ENCODE measurements around the gene SLC6A16. TPM values are rescaled to one million over a fixed set of nuclear protein-coding genes. Genes with fewer than 3 reads are reported as not detected.
"Not testable (repeated sequence)": the region's sequence is repeated elsewhere in the genome, so short reads cannot be mapped to it uniquely, and the experiment has no call there.

The SLC6A16 gene
- total RNA-seq, 1 experiment from 2014 or later: 0.40 TPM

DNA sequence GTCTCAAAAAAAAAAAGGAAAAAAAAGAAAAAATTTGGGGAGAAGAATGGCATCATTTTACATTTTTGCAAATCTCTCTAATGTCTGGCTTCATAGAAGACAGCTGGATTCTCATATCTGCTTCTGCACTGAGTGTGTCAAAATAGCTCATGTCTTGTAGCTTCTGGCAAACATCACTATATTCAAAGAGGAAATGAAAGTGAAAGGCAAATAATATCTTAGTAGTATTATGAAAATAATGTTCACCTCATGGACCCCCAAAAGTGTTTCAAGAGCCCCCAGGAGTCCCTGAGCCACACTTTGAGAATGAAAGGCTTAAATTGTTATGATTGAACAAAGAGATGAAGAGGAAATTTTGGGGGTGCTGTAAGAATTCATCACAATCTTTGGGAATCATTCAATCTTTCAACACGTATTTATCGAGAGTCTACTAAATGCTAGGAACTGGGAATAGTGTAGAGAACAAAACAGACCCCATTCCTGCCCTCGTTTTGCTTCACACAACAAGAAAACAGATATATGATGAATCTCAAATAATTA, 1.2 kb upstream of the SLC6A16 start:
- no peak overlapping the region for H3K27ac ChIP-seq
- peaks cover 9% of the 10 kb centered on the region; the same call in 1 of the 2 replicates for H3K9me3 ChIP-seq (replicated peaks)
- no peak for DNase-seq
- 0 out of 2 replicates have a peak, but pooled peaks cover 2% of the 10 kb centered on the region for H3K36me3 ChIP-seq
- no peak overlapping the region for H3K4me3 ChIP-seq
- no peaks in the 10 kb centered on the region for H3K4me1 ChIP-seq
- H3K27me3 ChIP-seq: no peaks in the 10 kb centered on the region

DNA sequence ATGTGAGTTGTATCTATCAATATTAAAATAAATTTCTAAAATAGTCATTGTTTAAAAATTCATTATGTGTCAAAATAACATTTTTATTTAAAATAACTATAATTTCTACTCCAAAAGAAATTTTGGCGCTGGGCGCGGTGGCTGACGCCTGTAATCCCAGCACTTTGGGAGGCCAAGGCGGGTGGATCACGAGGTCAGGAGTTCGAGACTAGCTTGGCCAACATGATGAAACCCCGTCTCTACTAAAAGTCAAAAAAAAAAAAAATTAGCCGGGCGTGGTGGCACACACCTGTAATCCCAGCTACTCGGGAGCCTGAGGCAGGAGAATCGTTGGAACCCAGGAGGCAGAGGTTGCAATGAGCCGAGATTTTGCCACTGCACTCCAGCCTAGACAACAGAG, 765 bp upstream of the SLC6A16 start:
- not testable (repeated sequence) for DNase-seq; H3K4me1 ChIP-seq; H3K4me3 ChIP-seq; H3K36me3 ChIP-seq; H3K27ac ChIP-seq; H3K27me3 ChIP-seq; H3K9me3 ChIP-seq (replicated peaks)

DNA sequence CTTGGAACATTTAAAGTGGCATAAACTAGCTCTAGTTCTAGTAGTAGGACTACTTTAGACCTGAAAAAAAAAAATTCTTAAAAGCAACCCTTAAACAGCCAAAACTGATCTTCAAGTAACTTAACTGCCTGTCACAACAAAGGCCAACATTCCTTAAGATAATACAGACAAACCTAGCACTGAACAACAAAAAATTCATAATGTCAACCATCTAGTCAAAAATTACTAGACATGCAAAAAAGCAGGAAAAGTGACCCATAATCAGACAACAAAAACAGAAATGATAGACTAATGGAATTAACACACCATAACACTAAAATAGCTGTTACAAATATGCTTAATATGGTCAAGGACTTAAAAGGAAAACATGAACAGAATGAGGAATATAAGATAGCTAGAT, 6.7 kb downstream of the SLC6A16 start:
- Histone ChIP-seq H3K27ac (no peak overlapping the region), H3K9me3 (replicated peaks) (peaks cover 12% of the 10 kb centered on the region; the same call in 1 of the 2 replicates), H3K4me3 (no peak overlapping the region), H3K36me3 (no peaks in the 10 kb centered on the region), H3K4me1 (no peaks in the 10 kb centered on the region), H3K27me3 (no peaks in the 10 kb centered on the region)
- no peak for DNase-seq

DNA sequence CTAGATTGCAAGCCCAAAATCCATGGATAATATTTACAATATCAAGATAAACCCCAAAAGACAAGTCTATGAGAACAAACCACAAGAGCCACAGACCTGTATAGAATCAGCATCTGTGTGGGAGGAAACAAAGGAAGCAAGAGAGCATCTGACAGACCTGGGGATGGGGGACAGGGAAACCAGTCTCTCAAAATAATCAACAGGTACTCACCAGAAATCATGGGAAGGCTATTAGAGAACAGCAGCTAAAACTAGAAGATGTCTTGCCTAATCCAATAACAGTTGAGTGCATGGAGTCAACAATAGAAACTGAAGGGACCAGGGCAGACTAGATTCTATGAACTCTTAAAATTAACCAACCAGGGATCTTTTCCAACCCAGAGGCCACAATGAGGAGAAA, 8.7 kb downstream of the SLC6A16 start:
- no peak for DNase-seq
- Histone ChIP-seq H3K27me3 (no peaks in the 10 kb centered on the region), H3K4me1 (no peaks in the 10 kb centered on the region), H3K4me3 (no peak overlapping the region), H3K36me3 (no peaks in the 10 kb centered on the region), H3K9me3 (replicated peaks) (peaks cover 7% of the 10 kb centered on the region; the same call in 1 of the 2 replicates), H3K27ac (no peak overlapping the region)

DNA sequence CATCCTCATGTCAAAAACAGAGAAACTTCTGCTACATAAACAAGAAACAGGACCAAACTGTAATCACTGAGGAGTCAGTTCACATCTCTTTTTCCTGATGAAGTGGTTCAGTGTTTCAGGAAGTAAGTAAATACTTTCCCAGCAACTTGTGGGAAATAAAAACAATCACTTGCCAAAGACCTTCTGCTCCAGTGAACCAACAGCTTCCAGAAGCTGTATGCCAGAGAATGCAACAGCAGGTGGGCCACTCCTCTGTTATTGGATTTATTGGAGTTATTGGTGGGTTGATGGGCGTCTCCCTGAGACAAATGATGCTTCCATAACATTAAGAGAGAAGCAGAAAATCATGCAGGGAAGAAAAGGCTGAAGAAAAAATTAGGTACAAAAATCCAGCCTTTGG, 9.9 kb downstream of the SLC6A16 start:
- Histone ChIP-seq H3K36me3 (no peaks in the 10 kb centered on the region), H3K27me3 (no peaks in the 10 kb centered on the region), H3K4me1 (no peaks in the 10 kb centered on the region), H3K9me3 (replicated peaks) (peaks cover 7% of the 10 kb centered on the region; the same call in 1 of the 2 replicates), H3K4me3 (no peak overlapping the region), H3K27ac (no peak overlapping the region)
- no peak for DNase-seq

DNA sequence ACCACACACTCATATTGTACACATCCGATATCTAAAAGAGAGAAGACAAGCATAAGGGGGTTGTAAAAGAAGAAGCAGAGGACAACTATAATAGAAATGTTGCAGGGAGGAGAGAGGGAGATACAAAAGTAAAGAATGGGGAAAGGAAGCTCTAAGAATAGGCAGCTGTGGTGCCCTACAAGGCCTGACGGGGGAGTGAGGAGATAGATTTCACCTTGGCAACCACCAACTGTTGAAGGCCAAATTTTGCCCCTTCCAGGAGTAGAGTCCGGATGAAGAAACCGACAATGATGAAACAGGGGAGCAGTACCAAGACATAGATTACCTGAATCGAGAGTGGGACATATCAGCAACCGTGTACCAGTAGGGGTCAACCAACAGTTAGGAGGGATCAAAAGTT, 15.9 kb downstream of the SLC6A16 start:
- Histone ChIP-seq H3K4me1 (no peaks in the 10 kb centered on the region), H3K4me3 (no peak overlapping the region)

DNA sequence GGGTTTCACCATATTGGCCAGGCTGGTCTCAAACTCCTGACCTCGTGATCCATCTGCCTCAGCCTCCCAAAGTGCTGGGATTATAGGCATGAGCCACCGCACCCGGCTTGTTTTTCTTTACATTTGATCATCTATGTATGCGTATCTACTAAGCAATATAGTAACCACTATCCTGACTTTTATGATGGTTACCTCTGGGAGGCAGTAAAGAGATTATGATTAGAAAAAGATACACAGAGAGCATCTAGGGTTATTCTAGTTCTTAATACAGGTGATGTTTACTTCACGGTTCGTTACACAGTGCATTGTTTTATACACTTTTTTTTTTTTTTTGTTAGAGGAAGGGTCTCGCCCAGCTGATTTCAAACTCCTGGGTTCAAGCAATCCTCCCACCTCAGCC, 18.3 kb downstream of the SLC6A16 start:
- not testable (repeated sequence) for H3K9me3 ChIP-seq (replicated peaks); H3K4me3 ChIP-seq; H3K27me3 ChIP-seq; H3K27ac ChIP-seq; DNase-seq; H3K36me3 ChIP-seq; H3K4me1 ChIP-seq

More for the DNA sequence above, 15.9 kb downstream of the SLC6A16 start:
- Histone ChIP-seq H3K36me3 (no peaks in the 10 kb centered on the region), H3K9me3 (replicated peaks) (no peaks in the 10 kb centered on the region; the same call in 1 of the 2 replicates), H3K27me3 (no peaks in the 10 kb centered on the region), H3K27ac (no peak overlapping the region)
- DNase-seq: no peak

DNA sequence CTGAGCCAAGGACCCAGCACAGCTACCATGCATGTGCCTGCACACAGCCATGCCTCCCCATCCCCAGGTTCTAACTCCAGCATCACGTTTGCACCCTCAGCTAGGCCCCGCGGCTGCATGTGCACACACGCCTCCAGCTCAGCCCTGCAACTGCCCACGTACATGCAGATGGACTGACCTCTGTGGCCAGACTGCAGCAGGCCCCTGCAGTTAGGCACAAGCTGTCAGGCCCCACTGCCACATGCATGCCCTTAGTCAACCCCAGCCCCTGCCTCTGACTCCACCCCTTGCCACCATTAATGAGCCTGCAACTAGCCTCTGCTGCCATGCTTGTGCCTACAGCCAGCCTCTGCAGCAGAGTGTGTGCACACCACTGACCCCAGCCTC, 23.1 kb downstream of the SLC6A16 start:
- Histone ChIP-seq H3K27ac (no peak overlapping the region), H3K4me3 (no peak overlapping the region)
- DNase-seq: no peak

DNA sequence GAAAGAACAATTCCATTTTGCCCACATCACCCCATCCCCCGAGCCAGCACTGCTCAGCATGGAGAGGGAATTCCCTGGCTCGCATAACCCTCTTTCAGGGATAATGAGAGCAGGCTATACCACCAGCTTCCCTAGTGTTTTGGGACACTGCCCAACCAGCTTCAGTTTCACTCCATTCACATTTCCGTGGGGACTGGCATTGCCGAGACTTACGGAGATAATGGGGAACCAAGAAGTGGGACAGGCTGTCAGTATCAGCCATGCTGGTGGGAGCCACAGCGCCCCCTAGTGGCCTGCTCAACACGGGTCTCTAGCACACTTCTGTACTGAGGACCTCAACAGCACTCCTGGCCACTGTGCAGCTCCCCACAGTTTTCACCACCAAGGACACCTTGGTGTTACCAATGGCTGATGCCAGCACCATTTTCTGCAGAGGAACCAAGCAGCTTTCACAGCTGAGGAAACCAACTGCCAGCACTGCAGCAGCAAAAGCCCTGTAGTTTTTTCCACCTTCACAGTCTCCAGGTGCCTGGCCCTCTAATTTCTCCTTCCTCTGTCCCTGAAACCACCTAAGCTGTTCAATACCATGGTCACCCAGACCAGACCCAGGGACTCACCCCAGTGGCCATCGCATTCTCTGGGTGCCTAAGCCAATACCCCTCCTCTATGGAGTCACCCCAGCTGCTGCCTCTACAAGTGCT, 23.7 kb downstream of the SLC6A16 start:
- H3K9me3 ChIP-seq (replicated peaks): peaks cover 6% of the 10 kb centered on the region
- peak; percentile 75 to 84 for DNase-seq
- peaks cover 4% of the 10 kb centered on the region; the same call in 1 of the 2 replicates for H3K4me1 ChIP-seq
- no peaks in the 10 kb centered on the region for H3K27me3 ChIP-seq
- no peak overlapping the region for H3K27ac ChIP-seq
- no peak overlapping the region for H3K4me3 ChIP-seq
- no peaks in the 10 kb centered on the region for H3K36me3 ChIP-seq

More for the DNA sequence above, 23.1 kb downstream of the SLC6A16 start:
- peaks cover 4% of the 10 kb centered on the region; the same call in 1 of the 2 replicates for H3K4me1 ChIP-seq
- no peaks in the 10 kb centered on the region for H3K36me3 ChIP-seq
- no peaks in the 10 kb centered on the region for H3K27me3 ChIP-seq
- peaks cover 6% of the 10 kb centered on the region for H3K9me3 ChIP-seq (replicated peaks)

DNA sequence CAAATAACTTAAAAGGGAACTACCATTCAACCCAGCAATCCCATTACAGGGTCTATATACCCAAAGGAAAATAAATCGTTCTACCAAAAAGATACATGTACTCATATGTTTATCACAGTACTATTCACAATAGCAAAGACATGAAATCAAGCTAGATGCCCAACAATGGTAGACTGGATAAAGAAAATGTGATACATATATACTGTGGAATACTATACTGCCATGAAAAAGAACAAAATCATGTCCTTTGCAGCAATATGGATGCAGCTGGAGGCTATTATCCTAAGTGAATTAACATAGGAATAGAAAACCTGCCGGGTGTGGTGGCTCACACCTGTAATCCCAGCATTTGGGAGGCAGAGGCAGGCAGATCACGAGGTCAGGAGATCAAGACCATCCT, 26.3 kb downstream of the SLC6A16 start:
- not testable (repeated sequence) for H3K36me3 ChIP-seq; H3K4me3 ChIP-seq; H3K27me3 ChIP-seq; H3K27ac ChIP-seq; H3K9me3 ChIP-seq (replicated peaks); DNase-seq; H3K4me1 ChIP-seq

DNA sequence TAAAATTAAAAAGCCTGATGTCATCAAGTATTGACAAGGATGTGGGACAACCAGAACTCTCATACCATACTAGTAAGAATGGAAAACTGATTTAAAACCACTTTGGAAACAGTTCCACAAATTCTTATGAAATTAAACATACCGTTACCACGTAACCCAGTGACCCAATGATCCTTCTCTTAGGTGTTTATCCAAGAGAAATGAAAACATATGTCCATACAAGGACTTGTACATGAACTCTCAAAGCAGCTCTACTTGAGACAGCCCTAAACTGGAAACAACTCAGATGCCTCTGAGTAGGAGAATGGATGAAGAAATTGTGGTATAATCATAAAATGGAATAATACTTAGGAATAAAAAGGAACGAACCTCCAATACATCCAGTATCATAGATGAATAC, 27.6 kb downstream of the SLC6A16 start:
- H3K4me3 ChIP-seq: no peak overlapping the region
- H3K9me3 ChIP-seq (replicated peaks): no peaks in the 10 kb centered on the region
- no peaks in the 10 kb centered on the region for H3K36me3 ChIP-seq
- H3K4me1 ChIP-seq: peaks cover 4% of the 10 kb centered on the region; the same call in 1 of the 2 replicates
- no peak overlapping the region for H3K27ac ChIP-seq
- H3K27me3 ChIP-seq: no peaks in the 10 kb centered on the region
- no peak for DNase-seq

DNA sequence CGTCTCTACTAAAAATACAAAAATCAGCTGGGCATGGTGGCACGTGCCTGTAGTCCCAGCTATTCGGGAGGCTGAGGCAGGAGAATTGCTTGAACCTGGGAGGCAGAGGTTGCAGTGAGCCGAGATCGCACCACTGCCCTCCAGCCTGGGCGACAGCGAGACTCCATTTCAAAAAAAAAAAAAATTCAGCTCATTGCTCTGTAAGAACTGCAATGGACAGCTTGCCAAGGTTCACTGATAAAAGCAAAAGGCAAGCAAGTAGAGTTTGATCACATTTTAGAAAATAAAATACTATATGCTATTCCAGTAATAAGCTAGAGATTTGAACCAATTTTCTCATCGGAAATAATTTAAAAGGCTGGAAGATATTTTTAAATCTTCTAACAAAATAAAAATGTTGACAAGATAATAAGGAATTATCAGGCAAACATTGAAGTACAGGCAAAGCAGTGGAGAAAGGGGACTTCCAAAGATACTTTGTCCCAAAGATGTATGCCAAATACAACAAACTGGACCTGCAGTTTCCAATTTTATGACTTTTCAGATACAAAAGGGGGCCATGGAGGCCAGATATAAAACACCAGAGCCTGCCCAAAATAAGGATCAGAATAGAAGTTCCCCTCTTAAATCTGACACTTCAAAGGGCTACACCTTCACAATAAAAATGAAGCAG, 29.6 kb downstream of the SLC6A16 start:
- no peak for DNase-seq
- Histone ChIP-seq H3K4me1 (peaks cover 4% of the 10 kb centered on the region; the same call in 1 of the 2 replicates), H3K27me3 (no peaks in the 10 kb centered on the region), H3K4me3 (no peak overlapping the region), H3K36me3 (no peaks in the 10 kb centered on the region), H3K27ac (no peak overlapping the region), H3K9me3 (replicated peaks) (no peaks in the 10 kb centered on the region)

DNA sequence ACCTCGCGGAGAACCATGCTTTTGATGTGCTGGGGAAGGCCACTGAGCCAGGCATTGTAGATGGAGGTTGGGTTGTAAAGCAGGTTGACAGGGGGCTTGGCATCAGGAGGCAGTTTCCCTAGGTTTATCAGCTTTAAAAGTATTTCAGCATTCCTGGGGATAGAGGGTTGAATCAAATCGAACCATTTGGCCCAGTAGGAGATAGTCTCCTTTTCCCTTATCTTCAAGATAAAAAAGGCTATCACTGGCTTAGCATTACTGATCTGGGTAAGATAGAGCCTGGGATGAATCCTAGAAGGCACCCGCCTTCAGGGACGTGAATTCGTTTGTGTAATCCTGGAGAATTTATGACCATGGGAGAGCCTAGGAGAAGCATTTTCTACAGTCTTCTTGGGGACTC, 30.6 kb downstream of the SLC6A16 start:
- Histone ChIP-seq H3K4me1 (peaks cover 4% of the 10 kb centered on the region; the same call in 1 of the 2 replicates), H3K27me3 (no peaks in the 10 kb centered on the region), H3K9me3 (replicated peaks) (no peaks in the 10 kb centered on the region), H3K4me3 (no peak overlapping the region), H3K27ac (no peak overlapping the region), H3K36me3 (no peaks in the 10 kb centered on the region)
- DNase-seq: no peak

DNA sequence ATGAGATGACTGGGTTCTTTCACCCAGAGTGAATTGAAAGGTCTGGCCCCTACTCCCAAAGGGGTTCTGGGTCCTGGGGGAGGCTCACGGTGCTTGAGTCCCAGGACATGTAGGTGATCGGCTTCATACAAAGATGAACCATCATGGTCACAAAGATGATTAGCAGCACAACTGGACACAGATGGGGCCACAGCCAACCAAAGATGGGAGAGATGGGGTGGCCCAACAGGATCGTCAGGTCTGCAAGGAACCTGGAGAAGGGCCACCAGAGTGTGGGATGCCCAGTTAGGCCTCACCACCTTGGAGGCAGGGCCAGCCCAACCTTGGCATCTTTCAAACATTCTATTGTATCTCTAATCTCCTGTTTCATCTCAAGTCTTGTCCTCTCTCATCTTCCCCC, 34.5 kb downstream of the SLC6A16 start:
- Histone ChIP-seq H3K27ac (no peak overlapping the region), H3K4me3 (no peak overlapping the region), H3K4me1 (no peaks in the 10 kb centered on the region), H3K36me3 (no peaks in the 10 kb centered on the region), H3K27me3 (no peaks in the 10 kb centered on the region), H3K9me3 (replicated peaks) (no peaks in the 10 kb centered on the region)
- no peak for DNase-seq

DNA sequence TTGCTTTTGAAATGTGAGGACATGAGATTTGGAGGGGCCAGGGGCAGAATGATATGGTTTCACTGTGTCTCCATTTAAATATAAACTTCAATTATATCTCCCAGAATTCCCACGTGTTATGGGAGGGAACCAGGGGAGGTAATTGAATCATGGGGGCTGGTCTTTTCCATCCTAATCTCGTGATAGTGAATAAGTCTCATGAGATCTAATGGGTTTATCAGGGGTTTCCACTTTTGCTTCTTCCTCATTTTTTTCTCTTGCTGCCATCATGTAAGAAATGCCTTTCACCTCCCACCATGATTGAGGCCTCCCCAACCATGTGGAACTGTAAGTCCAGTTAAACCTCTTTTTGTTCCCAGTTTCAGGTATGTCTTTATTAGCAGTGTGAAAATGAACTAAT, 35.7 kb downstream of the SLC6A16 start:
- not testable (repeated sequence) for H3K27me3 ChIP-seq; DNase-seq; H3K4me3 ChIP-seq; H3K27ac ChIP-seq; H3K9me3 ChIP-seq (replicated peaks); H3K4me1 ChIP-seq; H3K36me3 ChIP-seq

Data from SJCRH30 (cell line).